ENCODE results near the gene CLTCL1.

Gene CLTCL1

DNA sequence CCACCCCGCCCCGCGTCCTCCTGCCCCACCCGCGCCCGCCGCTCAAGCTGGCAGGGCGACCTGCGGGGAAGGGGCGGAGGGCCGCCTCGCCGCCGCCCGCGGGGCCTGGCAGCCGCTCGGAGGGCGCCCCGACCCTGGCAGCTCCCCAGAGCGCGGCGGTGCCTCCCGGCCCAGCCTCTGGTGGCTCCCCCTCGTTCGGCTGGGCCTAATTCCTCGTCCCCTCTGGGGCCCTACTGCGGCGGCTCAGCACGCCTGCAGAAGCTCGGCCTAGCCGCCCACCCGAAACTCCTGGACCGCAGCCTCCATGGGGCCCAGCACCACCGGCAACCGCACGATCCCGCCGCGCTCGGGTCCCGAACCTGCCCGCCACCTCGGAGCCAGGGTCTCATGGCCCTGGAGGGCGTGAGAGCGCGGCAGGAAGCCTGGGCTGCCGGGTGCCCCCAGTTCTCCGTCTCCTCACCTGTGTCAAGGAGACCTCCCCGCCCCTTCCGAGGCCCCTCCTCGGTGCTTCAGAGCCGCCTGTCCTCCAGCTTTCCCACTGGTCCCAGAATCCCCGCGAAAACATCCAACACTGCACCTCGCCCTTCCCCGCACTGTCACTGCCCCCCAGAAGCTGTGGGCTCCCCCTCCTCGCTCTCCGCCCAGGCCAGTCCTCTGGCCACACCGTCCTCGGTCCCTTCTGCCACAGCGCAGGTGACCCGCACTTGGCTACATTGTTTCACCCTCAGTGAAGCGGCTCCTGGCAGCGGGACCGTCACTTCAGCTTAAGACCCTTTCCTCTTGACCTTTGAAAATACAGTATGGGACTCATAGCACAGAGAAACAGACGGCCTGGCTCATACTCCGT lies 140.8 kb downstream of the CLTCL1 start:
- Histone ChIP-seq H3K27me3 (replicated peaks; ENCODE audit: control insufficient read depth, insufficient read depth, low read length) (peaks cover 1% of the 10 kb centered on the region; the same call in 1 of the 2 replicates), H3K36me3 (ENCODE audit: control insufficient read depth, insufficient read depth, low read length) (no peaks in the 10 kb centered on the region), H3K4me3 (replicated peaks; ENCODE audit: low read depth, low read length) (no peak overlapping the region)
- TF ChIP-seq CTCF (IDR thresholded peaks at IDR 0.05; ENCODE audit: insufficient read depth, low read length, poor library complexity, severe bottlenecking): no peak
- no peak for DNase-seq (ENCODE audit: extremely low read depth, insufficient read length)

DNA sequence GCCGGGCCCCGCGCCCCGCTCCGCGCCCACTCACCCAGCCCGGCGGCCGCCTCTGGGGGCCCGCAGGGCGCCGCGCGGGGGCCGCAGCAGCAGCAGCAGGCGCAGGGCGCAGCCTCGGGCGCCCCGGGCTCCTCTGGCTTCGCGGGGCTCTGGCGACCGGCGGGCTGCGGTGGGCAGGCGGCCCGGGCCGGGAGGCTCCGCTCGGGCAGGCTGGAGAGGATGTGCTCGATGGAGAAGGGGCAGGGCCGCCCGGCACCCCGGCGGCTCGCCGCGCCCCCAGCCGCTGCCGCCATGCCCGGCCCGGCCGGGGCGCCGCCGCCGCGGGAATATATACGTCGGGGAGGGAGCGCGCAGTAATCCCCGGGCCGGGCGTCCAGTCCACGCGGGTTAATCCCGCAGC lies 141.5 kb downstream of the CLTCL1 start, which contains the start of gene GSC2:
Gene GSC2, minus strand, starts transcription at position 302 of the 400 bp plus-strand sequence. Its CDS starts 9 bp downstream, at position 293.
- no peak for DNase-seq (ENCODE audit: extremely low read depth, insufficient read length)
- H3K27me3 ChIP-seq (replicated peaks; ENCODE audit: control insufficient read depth, insufficient read depth, low read length): peaks cover 1% of the 10 kb centered on the region; the same call in 1 of the 2 replicates
- H3K36me3 ChIP-seq (ENCODE audit: control insufficient read depth, insufficient read depth, low read length): no peaks in the 10 kb centered on the region
- H3K4me3 ChIP-seq (replicated peaks; ENCODE audit: low read depth, low read length): peak within 1 kb of the TSS; percentile 22
- no peak for TF ChIP-seq CTCF (IDR thresholded peaks at IDR 0.05; ENCODE audit: insufficient read depth, low read length, poor library complexity, severe bottlenecking)

DNA sequence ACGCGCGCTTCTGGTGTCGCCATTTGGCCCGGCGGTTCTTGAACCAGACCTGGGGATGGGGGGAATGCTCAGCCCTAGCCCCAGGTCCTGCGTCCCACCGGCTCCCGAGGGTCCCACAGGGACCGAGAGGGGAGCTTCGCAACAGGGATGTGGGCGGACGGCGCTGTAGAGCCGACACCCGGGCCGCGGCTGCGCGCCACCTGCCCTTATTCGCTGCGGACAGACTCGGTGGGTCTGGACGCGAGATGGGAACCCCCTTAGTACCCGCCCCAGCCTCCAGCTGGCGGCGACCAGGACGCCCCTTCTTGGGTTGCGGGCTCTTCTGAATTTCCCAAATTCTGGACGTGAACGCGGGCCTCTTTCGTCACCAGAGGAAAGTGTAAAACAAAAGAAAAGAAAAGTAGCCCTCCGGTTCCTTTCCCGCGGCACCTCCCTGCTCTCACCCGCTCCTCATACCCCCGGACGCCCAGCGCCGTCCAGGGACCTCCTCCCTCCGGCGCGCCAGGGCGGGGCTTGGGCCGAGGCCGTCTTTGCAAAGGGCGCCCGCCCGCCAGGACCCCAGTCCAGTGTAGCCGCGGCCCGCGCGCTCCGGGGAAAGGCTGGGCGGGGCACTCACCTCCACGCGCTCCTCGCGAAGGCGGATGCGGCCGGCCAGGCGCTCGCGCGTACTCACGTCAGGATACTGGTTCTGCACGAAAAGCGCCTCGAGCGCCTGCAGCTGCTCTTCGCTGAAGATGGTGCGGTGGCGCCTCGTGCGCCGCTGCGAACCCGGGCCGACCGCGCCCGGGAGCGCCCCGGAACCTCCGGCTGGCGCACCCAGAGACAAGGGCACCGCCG lies 142.3 kb downstream of the CLTCL1 start:
- Histone ChIP-seq H3K36me3 (ENCODE audit: control insufficient read depth, insufficient read depth, low read length) (no peaks in the 10 kb centered on the region), H3K4me3 (replicated peaks; ENCODE audit: low read depth, low read length) (peak overlapping the region; percentile 22), H3K27me3 (replicated peaks; ENCODE audit: control insufficient read depth, insufficient read depth, low read length) (peaks cover 1% of the 10 kb centered on the region; the same call in 1 of the 2 replicates)
- DNase-seq (ENCODE audit: extremely low read depth, insufficient read length): no peak
- no peak for TF ChIP-seq CTCF (IDR thresholded peaks at IDR 0.05; ENCODE audit: insufficient read depth, low read length, poor library complexity, severe bottlenecking)

GRCh38 chr22:19148417-19149046 lies 143.0 kb downstream of the CLTCL1 start:
- Histone ChIP-seq H3K27me3 (replicated peaks; ENCODE audit: control insufficient read depth, insufficient read depth, low read length) (peaks cover 1% of the 10 kb centered on the region; the same call in 1 of the 2 replicates), H3K4me3 (replicated peaks; ENCODE audit: low read depth, low read length) (no peak overlapping the region)

More at GRCh38 chr22:19148417-19149046, 143.0 kb downstream of the CLTCL1 start:
- no peaks in the 10 kb centered on the region for H3K36me3 ChIP-seq (ENCODE audit: control insufficient read depth, insufficient read depth, low read length)
- TF ChIP-seq CTCF (IDR thresholded peaks at IDR 0.05; ENCODE audit: insufficient read depth, low read length, poor library complexity, severe bottlenecking): no peak
- no peak for DNase-seq (ENCODE audit: extremely low read depth, insufficient read length)

Data from GM06990 (cell line).